GM10248 (cell line): ENCODE measurements around the gene ANKRD16.

ENCODE experiments used
- CTCF ChIA-PET: fragments of 300-600 bp; sonication (Branson Sonifier 250); formaldehyde crosslinking; extraction: SDS; loops from one replicate; lab custom pipeline; 2021; ENCODE audit warnings: antibody characterized with exemption; lab: Yijun Ruan, JAX
- POLR2A ChIA-PET: fragments of 350-650 bp; sonication (Branson Sonifier 250); formaldehyde crosslinking; extraction: SDS; loops from one replicate; lab custom pipeline; 2020; ENCODE audit warnings: antibody characterized with exemption; lab: Yijun Ruan, JAX
- DNase-seq: peaks from one replicate; pipeline ENCODE4 v3.0.0; 2012; ENCODE audit errors: extremely low spot score
- TF ChIP-seq, protein P1 (sequence below): IDR thresholded peaks from 2 replicates; pipeline ENCODE4 v1.5.1; 2012; ENCODE audit warnings: mild to moderate bottlenecking, low read depth; ENCODE audit errors: extremely low read depth, missing control alignments, control extremely low read depth

Gene ANKRD16

DNA sequence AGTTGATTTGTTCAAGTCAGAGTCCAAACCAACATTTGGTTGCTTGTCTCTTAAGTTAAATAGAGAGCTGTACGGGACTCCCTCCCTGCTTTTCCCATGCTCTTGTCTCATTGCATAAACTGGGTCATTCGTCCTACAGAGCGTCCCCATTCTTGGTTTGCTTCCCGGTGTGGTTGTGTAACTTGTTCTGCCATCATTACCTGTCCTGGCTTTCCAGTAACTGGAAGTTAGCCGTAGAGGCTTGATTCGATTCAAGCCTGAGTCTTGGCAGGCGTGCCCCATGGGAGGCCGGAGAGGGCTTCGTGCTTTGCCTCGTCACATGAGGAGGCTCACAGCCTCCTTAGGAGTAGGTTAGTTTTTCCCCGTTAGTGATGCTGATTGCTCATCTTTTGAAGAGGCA, 40.6 kb upstream of the ANKRD16 start:
- TF ChIP-seq, protein P1, sequence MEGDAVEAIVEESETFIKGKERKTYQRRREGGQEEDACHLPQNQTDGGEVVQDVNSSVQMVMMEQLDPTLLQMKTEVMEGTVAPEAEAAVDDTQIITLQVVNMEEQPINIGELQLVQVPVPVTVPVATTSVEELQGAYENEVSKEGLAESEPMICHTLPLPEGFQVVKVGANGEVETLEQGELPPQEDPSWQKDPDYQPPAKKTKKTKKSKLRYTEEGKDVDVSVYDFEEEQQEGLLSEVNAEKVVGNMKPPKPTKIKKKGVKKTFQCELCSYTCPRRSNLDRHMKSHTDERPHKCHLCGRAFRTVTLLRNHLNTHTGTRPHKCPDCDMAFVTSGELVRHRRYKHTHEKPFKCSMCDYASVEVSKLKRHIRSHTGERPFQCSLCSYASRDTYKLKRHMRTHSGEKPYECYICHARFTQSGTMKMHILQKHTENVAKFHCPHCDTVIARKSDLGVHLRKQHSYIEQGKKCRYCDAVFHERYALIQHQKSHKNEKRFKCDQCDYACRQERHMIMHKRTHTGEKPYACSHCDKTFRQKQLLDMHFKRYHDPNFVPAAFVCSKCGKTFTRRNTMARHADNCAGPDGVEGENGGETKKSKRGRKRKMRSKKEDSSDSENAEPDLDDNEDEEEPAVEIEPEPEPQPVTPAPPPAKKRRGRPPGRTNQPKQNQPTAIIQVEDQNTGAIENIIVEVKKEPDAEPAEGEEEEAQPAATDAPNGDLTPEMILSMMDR = no peak
- ChIA-PET POLR2A (no interaction called here), CTCF (no interaction called here)
- DNase-seq = no peak

DNA sequence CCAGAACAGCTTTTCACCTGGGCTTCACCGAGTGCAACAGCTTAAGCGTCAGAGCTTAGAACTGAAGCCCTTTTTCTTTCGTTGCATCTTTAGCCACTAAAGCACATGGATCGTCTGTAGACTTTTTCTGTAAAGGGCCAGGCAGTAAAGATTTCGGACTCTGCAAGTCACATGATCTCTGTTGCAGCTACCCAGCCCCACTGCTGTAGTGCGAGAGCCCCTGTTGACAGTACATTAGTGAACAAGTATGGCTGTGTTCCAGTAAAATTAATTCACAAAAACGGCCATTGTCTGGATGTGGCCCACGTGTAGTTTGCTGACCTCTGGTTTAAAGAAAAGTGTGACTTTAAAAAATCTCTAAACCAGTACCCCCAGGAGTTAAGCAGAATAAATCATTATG, 39.7 kb upstream of the ANKRD16 start:
- no peak for DNase-seq
- POLR2A ChIA-PET = interaction anchor here (1.3 kb wide), 1 partner anchor 39 kb away, joined by 3 read pairs; the partner anchor contains the start of genes ANKRD16 and FBH1
- CTCF ChIA-PET = no interaction called here
- TF ChIP-seq, protein P1 = no peak

DNA sequence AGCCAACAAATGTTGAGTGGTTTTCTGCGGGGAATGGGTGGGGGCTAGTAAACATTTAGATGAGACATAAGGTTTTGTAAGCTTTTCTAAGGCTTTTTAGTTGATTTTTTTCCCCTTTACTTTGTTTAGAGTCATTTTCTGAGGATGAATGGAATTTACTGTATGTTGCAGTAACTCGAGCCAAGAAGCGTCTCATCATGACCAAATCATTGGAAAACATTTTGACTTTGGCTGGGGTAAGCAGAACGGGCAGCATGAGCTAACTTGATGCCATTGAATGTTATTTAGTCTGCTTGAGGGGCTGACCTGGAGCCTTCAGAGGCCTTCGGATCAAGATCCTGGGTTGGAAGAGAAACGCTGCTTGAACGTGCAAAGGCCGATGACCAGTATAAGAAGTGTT, 37.6 kb upstream of the ANKRD16 start:
- TF ChIP-seq, protein P1 = no peak
- POLR2A ChIA-PET = no interaction called here

DNA sequence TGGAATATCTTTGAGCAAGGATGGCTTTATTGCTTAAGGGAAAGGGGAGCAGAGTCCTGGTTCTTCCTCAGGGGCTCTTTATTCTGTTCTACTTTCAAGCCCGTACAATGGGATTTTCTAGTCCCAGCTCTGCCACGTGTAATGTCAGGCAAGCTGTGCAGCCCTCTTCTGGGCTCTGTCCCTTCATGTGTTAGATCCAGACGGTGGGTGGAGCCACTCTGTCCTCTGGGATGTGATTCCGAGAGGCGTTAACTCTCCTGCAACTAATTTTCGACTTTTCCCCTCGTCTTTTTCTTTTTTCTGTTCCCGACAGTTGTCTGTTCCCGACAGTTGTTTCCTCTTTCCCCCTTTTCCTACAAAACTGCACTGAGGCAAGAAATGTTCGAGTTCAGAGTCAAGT, 35.2 kb upstream of the ANKRD16 start:
- no peak for DNase-seq
- TF ChIP-seq, protein P1 = no peak
- ChIA-PET POLR2A (no interaction called here), CTCF (no interaction called here)

More for the DNA sequence above, 37.6 kb upstream of the ANKRD16 start:
- DNase-seq = no peak
- CTCF ChIA-PET = no interaction called here

DNA sequence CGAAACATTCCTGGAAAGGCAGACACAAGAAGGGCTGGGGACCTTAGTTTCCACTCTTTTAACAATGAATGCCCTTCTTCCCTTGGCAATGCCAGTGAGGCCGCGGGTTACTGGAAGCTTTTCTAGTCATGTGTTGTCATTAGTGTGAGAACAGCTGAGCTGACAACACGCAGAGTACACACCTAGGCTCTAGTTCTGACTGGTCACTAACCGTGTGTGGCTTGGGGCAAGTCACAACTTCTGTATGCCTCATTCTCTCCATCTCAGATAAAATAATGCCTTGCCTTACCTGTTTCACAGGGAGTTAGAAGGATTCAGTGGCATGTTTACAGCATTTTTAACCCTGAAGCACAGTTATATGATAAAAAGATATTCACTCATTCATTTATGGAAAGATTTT, 32.1 kb upstream of the ANKRD16 start:
- POLR2A ChIA-PET = no interaction called here
- no peak for DNase-seq
- CTCF ChIA-PET = no interaction called here
- TF ChIP-seq, protein P1 = no peak

DNA sequence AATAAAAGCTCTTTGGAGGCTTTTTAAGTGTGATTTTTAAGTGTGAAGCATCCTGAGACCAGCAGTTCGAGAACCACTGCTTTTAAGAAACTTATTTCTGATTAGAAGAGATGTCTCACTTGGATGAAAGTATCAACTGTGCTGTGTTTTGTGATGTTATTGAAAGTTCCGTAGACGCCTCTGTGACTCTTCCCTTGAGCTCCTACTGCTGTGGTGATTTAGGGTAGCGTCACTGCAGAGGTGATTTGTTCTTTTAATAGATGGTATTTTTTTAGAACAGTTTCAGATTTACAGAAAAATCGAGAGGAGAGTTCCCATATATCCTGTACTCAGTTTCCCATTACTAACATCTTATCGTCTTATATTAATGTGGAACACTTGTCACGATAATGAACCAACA, 29.9 kb upstream of the ANKRD16 start:
- CTCF ChIA-PET = interaction anchor here (0.8 kb wide), 1 partner anchor 19 kb away, joined by 3 read pairs; no protein-coding TSS in a partner anchor
- TF ChIP-seq, protein P1 = no peak
- no peak for DNase-seq
- POLR2A ChIA-PET = no interaction called here
